NCI-H1694 treated with DMSO at 0.1 percent for 48 hours (cell line): Measurements from ENCODE around the gene EDN3.

Experiments
- DNase-seq: peaks from one replicate; lab custom pipeline; 2025; lab: John Stamatoyannopoulos, UW

Gene EDN3, protein sequence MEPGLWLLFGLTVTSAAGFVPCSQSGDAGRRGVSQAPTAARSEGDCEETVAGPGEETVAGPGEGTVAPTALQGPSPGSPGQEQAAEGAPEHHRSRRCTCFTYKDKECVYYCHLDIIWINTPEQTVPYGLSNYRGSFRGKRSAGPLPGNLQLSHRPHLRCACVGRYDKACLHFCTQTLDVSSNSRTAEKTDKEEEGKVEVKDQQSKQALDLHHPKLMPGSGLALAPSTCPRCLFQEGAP

DNA sequence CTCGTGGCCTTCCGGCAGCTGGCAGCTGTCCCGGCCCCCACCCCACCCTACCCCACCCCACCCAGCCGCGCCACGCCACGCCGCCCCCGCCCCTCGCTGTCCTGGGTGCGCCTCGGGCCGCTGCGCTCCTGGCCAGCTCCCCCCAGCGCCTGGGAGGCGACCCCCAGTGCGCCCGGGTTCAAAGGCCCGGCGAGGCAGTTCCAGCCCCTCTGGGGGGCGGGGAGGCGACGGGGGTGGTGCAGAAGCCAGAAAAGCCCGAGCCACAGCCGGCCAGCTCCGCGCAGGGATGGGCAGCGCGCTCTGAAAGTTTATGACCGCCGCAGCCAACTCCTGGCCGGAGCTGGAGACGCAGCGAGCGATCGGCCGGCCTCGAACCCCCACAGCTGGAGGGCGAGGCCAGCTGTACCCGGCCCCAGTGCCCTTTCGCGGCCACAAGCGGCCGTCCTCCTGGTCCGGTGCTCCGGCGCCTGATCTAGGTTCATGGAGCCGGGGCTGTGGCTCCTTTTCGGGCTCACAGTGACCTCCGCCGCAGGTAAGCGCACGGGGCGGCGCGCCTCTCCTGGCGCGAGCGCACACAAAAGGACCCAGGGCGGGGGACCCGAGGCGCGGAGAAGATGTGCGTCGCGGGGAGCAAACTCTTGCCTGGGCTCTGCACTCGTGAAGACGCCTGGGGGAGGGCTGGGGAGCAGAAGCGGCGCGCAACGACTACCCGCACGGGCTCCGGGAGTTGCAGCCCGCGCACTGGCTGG is at the start of gene EDN3:
TSS of gene EDN3 (plus strand) at position 279 of the 749 bp plus-strand sequence. CDS start at position 481, 202 bp downstream.
- no peak for DNase-seq

DNA sequence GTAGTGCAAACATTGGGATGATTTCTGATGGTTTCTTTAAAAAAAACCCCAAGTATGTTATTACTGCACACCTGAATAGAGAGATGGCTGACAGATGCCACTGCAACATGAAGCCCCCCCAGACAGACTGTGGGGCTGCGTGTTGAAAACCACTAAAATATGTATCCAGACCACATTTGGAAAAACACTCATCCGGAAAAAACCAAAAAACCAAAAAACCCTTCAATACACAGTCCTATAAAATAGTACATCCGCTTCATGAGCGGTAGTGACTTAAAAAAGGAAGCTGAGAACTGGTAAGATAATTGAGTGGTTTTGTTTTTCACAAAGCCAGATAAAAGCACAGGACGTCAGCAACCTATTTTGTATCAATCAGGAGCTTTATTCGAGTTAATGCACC is 47.1 kb upstream of the EDN3 start:
- DNase-seq = no peak

DNA sequence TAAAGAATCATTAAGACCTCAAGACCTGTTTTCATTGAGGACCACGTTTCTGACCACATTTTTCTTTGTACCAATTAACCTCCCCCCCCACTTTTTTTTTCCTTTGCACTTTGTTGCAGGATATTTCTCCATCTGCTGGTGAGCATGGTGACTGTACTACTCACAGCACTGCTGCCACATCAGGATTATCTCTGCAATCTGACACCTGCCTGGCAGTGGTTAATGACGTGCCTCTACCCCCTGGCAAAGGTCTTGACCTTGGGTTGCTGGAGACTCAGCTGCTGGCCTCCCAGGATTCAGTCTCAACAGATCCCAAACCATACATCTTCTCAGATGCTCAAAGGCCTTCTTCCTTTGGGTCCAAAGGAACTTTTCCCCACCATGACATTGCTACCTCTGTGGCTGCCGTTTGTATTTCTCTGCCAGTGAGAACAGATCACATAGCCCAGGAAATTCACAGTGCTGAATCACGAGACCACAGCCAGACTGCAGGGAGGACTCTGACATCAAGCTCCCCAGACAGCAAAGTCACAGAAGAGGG is 46.6 kb upstream of the EDN3 start:
- no peak for DNase-seq

DNA sequence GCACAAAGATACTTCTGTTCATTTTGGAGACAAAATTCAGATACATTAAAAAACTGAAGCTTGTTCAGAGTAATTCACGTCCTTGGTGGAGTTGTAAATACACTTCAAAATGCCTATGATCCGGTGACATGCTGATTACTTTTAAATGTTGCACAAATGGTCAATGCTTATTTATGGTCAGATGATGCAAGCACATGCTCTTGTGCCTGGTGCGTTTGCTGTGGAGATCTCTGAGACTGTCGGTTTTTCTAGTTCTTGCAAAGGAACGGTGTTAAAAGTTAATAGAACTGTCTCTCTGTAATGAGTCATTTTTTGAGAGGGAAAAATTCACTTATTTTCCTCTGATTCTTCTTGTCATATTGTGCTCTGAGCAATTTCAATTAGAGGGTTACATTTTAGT is 45.2 kb upstream of the EDN3 start:
- DNase-seq = no peak

DNA sequence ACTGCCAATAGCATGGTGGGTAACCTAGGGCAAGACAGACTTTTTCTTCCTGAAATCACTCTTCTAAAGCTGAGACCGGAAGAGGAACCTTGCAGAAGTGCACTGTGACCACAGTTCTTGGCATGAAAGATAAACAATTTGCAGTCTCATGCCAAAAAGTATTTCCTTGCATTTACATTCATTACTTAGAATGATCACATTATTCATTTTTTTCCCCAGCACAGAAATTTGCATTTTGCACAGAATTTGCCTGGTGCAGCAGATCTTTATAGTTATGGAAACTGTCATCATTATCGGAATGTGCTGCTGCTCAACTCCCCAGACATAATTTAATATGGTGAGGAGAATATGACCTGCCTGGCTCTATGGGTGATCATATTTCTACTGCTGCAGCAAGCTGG is 42.2 kb upstream of the EDN3 start:
- no peak for DNase-seq

DNA sequence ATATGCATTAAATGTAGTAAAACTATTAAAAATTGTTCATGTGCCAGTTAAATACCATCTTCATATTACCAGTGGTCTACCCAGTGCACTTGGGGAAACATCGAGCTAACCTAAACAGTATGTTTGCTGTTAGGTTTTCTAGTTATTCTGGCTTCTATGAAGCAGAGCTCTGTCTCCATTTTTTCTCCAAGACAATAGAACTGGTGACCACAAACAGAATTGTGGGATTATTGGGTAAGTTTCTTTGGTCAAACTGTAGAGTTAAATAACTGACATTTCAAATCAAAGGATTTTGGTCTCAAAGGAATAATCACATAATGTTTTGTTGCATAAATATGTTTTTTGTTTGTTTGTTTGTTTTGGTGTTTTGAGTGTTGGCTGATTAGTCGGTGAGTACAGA is 40.5 kb upstream of the EDN3 start:
- DNase-seq = no peak

DNA sequence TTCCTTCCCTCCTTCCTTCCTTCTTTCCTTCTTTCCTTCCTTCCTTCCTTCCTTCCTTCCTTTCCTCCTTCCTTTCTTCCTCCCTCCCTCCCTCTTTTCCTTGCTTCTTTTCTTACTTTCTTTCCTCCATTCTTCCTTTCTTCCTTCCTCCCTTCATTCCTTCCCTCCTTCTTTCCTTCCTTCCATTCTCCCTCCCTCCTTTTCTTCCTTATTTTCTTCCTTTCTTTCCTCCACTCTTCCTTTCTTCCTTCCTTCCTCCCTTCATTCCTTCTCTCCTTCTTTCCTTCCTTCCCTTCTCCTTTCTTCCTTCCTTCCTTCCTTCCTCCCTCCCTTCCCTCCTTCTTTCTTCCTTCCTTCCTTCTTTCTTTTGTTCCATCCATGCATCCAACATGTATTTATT is 35.1 kb upstream of the EDN3 start:
- no peak for DNase-seq

DNA sequence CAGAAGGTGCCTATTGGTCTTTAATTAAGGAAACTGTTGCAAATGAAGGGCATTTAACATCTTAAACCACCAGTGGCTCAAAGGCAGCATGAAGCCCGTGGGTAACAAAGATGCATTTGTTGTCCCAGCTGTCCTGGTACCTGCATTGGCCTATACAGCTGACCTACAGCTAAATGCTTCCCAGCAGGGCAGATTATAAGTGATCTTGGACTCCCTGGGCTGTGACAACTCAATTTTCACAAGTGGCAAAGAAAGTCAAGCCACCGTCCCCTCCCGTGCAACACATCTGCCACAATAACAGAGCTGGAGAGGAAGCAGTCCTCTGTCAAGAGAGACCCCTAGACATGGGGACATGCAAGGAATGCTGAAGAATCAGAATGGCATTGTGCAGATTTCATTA is 31.5 kb upstream of the EDN3 start:
- no peak for DNase-seq

DNA sequence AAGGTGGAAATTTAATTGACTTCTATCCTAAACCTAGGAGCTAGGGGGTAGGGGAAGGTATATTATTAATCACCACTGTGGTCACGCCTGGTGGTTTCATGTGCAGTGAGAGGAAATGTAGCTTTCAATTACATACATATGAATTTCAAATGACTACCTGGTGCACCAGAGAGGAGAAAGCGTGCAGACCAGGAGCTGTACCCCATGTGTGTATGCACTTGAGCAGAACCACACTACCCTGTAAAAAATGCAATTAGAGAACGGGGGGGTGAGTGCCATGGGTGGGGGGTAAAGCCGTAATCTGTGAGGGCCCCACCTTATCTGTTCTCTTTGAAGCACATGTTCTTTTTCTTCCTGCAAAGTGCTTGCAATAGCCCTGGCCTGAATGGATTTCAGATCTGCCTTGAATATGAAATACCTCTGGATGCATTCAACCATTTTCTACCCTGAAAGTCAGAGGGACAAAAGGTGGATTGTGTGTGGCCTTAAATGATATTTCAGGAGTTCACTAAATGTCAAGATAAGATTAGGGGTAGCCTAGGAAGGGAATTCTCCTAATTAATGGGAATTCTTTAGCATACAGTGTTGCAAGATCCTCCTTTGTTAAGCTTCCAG is 30.9 kb upstream of the EDN3 start:
- DNase-seq = no peak

DNA sequence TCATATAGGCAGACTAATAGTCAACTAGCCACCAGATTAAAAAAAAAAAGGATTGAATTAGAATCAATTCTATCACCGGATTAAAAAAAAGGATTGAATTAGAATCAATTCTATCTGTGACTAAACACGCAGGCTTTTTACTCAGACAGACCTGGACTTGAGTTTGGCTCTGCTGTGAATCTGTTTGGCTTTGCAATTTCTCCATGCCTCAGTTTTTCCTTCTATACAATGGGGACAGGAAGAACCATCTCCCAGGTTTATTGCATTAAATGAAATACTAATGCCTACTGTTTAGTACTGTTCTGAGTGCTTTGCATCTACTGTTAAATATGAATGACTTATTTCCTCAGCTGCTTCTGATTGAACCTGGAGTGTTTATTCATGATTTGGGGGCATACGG is 30.0 kb upstream of the EDN3 start:
- no peak for DNase-seq

DNA sequence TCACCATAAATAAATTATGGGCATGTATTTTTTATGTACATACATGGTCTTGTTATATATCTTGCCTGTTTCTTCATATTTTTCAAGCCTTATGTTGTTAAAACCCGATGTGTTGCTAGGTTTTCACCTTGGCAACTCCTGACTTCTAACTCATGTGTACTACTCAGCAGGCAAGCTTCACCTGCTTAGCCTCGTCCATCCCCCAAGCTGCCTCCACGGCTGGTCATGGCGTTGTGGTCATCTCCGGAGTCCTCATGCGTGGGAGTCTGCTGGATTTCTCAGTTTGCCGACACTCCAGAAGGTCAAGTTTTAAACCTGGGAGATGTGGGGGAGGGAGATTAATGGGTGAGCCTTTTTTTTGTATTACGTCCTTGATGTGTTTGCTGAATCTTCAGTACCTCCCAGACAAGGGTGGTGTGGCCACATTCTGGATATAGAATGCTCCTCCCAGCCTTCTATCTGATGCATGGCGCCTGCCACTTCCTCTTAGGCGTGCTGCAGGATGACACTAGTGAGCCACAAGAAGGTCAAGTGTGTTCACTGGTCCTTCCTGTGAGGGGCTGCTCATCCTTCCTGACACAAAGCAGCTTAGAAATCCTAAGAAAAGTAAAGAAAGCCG is 26.6 kb upstream of the EDN3 start:
- DNase-seq = no peak

DNA sequence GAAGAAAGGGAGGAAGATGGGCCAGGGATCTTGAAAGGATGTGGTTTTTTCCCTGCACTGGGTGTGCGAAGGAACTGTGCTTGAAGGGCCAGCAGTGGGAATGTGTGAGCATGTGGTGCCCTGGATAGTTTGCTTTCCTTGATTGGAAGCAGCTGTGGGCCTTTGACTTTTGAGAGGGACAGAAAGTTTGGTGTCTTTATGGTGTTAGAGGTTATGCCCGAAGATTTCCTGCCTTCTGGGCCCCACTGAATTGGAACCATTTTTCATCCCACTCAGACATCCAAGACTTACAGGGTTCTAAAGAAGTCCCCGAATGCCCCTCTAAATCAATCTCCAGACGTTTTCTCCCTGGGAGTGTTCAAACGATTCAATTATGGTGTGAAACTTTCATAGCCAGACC is 23.5 kb upstream of the EDN3 start:
- DNase-seq = no peak

DNA sequence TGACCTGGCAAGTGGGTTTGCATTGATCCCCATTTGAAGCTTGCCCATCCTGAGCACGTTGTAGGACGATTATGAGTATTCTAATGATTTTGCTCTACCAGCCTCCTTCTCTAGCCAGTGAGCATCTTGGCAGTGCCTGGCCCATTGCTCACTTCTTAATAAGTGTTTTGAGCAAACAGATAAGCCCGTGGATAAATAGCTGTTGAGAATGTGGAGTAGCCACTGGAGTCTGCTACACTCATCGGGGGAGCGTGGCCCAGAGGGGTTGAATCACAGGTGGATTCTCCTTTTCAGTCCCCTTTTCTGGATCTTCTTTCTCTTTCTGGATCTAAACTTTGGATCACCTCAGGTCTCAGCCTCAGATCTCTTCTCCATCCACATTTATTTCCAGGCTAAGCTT is 15.9 kb upstream of the EDN3 start:
- DNase-seq = no peak

DNA sequence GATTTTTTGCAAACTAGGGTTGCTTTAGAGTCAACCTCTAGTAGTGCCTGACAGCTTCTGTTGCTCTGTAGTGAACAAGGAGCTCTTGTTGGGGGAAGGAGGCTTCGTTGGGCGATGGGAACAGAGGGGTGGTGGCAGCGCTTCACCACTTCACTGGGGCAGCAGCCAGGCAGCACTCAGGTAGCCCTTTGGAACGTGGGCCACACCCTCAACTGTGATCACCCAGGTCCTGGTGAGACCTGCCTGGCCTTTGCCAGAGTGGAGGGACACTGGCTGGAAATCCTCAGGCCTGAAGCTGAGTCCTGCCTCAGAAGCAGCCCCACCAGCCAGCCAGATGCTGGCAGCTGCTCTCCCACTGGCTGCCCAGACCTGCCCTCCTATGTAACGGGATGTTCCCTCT is 10.4 kb upstream of the EDN3 start:
- DNase-seq = no peak

DNA sequence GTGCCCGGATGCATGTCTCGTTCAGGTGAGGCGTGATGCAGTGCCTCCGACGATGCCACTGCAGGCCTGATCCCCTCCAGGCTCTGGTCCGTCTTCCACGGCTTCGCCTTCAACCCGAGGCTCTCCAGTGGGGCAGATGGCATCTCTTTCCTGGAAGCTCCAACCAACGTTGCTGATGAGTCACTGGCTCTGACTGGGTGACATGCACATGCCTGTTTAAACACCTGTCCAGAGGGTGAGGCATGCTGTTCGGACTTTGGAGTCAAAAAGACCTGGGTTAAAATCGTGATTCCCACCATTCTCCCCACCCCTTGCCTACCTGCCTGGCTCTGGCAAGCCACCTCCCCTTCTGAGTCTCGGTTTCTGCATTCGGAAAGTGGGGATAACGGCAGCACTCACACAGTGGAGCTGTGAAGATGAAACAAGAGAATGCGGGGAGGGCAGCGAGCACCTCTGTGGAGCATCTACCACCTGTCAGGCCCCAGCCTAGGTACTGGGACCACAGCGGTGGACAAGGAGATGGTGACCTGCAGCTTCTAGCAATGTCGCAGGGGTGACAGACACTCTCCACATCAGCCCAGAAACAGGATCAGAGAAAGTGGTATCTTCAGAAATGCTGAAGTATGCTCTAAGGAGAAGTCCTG is 8.5 kb upstream of the EDN3 start:
- DNase-seq = no peak

DNA sequence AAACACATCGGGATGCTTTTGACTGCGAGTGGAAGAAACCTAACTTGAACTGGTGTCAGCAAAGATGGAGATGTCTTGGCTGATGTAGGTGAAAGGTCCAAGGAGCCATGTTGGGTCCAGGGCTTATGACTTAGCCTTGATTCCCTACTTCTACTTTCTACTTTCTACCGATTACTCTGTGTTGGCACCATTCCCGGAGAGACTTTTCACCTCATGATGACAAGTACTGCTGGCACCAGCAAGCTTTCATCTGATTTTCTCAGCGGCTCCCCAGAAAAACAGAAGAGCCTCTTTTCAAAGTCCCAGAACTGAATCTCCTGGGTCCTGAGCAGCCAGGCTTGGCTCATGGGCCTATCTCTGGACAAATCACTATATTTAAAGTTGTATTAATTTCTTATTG is 4.9 kb upstream of the EDN3 start:
- no peak for DNase-seq

DNA sequence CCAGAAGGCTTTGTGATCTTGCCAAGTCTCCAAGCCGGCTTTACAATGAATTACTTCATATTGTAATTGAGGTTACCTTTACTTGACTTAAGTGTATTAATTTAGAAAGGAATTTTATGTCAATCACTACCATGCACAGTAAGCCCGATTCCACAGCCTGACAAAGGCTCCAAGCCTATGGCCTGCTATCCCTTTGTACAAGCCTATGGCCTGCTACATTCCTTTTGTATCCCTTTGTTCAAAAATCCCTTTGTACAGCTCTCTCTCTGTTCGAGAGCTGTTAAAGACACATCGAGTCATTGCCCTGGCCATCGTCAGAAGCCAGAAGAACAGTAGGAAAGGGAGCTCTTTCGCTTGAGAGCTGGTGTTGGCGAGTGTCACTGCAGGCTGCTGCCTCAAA is 2.7 kb upstream of the EDN3 start:
- DNase-seq = no peak

DNA sequence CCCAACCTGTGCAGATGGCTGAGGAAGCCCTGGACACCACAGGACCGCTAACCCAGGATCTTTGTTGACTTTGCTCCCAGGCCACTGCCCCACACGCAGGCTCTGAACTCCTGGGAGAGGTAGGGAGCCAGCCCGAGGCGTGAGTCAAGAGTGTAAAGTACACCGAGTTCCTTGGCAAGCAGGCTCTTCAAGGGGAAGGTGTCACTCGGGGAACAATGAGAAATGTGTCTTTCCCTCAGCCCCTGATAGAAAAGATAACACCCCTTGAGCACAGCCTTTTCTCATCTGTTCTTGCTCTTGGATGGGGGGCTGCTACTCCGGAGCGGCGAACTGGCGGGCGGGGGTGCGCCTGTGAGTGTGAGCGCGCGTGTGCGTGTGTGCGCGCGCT is 472 bp upstream of the EDN3 start:
- no peak for DNase-seq

DNA sequence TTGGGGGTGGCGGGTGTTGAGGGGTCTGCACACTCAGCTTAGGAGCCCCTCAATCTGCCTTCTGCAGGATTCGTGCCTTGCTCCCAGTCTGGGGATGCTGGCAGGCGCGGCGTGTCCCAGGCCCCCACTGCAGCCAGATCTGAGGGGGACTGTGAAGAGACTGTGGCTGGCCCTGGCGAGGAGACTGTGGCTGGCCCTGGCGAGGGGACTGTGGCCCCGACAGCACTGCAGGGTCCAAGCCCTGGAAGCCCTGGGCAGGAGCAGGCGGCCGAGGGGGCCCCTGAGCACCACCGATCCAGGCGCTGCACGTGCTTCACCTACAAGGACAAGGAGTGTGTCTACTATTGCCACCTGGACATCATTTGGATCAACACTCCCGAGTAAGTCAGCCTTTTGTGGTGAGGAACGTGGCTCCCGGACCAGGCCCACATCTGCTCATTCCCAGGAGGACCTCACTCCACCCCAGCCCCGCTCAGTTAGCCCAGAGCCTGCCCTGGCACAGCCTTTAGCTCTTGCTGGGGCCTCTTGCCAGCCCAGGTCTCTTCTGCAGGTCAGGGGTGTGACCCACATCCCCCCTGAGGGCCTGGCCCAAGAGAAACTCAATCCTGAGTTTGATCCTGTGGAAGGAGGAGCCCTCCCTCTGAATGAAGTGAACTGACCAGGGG is 1.1 kb downstream of the EDN3 start:
- no peak for DNase-seq

DNA sequence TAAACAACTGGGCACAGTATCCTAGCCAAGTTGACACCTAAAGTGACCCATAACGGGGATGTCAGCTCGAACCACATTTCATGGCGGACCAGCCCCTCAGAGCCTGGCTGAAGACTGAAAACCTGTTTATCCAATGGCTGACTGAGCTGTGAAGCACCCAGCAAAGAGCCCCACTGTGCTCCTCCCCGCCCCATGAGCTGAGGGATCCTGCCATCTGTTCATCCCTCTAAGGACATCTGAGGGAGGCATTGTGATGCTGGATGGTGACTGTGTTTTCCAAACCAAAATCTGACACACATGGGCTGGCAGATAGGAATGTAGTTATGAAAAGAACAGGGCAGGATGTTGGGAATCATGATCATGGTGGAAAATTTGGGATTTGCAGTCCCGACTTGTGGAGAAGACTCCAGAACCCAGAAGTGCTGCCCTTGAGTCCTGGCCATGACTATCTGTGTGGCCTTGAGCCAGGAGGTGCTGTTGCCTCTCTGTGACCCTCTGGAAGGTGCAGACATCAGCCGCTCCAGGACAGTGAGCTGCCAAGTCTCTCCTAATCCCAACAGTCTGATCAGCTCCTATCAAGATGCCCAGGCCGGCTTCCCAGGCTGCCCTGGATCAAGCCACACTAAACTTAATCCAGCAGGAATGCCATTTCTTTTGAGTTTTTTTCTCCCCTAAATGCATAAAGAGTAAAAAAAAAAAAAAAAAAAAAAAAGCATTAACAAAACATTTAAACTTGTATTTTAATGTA is 5.7 kb downstream of the EDN3 start:
- DNase-seq = no peak

DNA sequence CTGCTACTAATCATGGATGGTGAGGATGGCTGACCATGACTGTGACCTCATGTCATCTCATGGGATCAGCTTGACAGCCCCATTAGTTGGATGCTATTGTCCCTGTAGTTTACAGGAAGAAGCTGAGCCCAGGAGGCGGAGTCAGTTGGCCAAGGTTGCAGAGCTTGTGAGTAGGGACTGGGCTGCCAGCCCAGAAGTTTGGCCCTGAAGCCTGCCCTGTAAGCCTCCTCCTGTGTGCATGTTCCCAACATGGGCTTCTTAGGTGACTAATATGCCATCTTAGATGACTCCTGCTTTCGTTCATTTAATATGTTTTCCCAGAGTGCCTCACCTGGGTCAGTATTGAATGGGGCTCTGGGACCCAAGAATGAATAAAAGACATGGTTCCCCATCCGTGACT is 6.9 kb downstream of the EDN3 start:
- DNase-seq = no peak
